HEK293T (cell line): ENCODE measurements around the gene SGMS1.

ENCODE experiments used
- CTCF ChIA-PET: fragments of 350-600 bp; formaldehyde crosslinking; extraction: SDS; loops from one replicate; lab custom pipeline; 2021; ENCODE audit warnings: antibody characterized with exemption, inconsistent platforms; lab: Yijun Ruan, JAX
- POLR2A ChIA-PET: fragments of 350-600 bp; formaldehyde crosslinking; extraction: SDS; loops from one replicate; lab custom pipeline; 2020; ENCODE audit warnings: antibody characterized with exemption, inconsistent platforms; lab: Yijun Ruan, JAX
- DNase-seq: peaks from one replicate; pipeline ENCODE4 v3.0.0; 2012; ENCODE audit warnings: mixed read lengths; ENCODE audit errors: extremely low spot score
- ARNT ChIP-seq: fragments of 450-650 bp; IDR thresholded peaks from 2 replicates; pipeline ENCODE4 v1.6.1; 2017; ENCODE audit warnings: mild to moderate bottlenecking
- BHLHE40 ChIP-seq: fragments of 450-650 bp; IDR thresholded peaks from 2 replicates; pipeline ENCODE4 v1.6.1; 2016; ENCODE audit warnings: mild to moderate bottlenecking, moderate library complexity, borderline replicate concordance
- CTBP1 ChIP-seq: fragments of 450-650 bp; IDR thresholded peaks from 2 replicates; pipeline ENCODE4 v1.6.1; 2016; ENCODE audit warnings: borderline replicate concordance
- ELF4 ChIP-seq: fragments of 450-650 bp; IDR thresholded peaks from 2 replicates; pipeline ENCODE4 v1.6.1; 2017; ENCODE audit warnings: antibody characterized with exemption
- FOXA1 ChIP-seq: fragments of 450-650 bp; IDR thresholded peaks from 2 replicates; pipeline ENCODE4 v1.6.1; 2016; ENCODE audit warnings: mild to moderate bottlenecking
- FOXK2 ChIP-seq: fragments of 450-650 bp; IDR thresholded peaks from 2 replicates; pipeline ENCODE4 v1.6.1; 2016; ENCODE audit warnings: mild to moderate bottlenecking
- FOXM1 ChIP-seq: fragments of 450-650 bp; IDR thresholded peaks from 2 replicates; pipeline ENCODE4 v1.6.1; 2017; ENCODE audit warnings: mild to moderate bottlenecking, borderline replicate concordance
- HDGF ChIP-seq: fragments of 450-650 bp; IDR thresholded peaks from 2 replicates; pipeline ENCODE4 v1.6.1; 2017; ENCODE audit warnings: antibody characterized with exemption, borderline replicate concordance
- L3MBTL2 ChIP-seq: fragments of 450-650 bp; conservative IDR thresholded peaks from 2 replicates; pipeline ENCODE4 v1.6.1; 2016; ENCODE audit warnings: mild to moderate bottlenecking
- LEF1 ChIP-seq: fragments of 450-650 bp; IDR thresholded peaks from 2 replicates; pipeline ENCODE4 v1.6.1; 2017; ENCODE audit warnings: mild to moderate bottlenecking, borderline replicate concordance
- NFRKB ChIP-seq: fragments of 450-650 bp; IDR thresholded peaks from 2 replicates; pipeline ENCODE4 v1.6.1; 2016; ENCODE audit warnings: mild to moderate bottlenecking, moderate library complexity
- SP1 ChIP-seq: fragments of 450-650 bp; IDR thresholded peaks from 2 replicates; pipeline ENCODE4 v1.6.1; 2017
- SUZ12 ChIP-seq: fragments of 450-650 bp; IDR thresholded peaks from 2 replicates; pipeline ENCODE4 v1.6.1; 2016; ENCODE audit warnings: mild to moderate bottlenecking
- TARDBP ChIP-seq: fragments of 450-650 bp; IDR thresholded peaks from 2 replicates; pipeline ENCODE4 v1.6.1; 2016
- ZNF384 ChIP-seq: fragments of 450-650 bp; IDR thresholded peaks from 2 replicates; pipeline ENCODE4 v1.6.1; 2016
- TF ChIP-seq, protein P1 (sequence below): fragments of 450-650 bp; IDR thresholded peaks from 2 replicates; pipeline ENCODE4 v1.6.1; 2016

SGMS1 gene

DNA sequence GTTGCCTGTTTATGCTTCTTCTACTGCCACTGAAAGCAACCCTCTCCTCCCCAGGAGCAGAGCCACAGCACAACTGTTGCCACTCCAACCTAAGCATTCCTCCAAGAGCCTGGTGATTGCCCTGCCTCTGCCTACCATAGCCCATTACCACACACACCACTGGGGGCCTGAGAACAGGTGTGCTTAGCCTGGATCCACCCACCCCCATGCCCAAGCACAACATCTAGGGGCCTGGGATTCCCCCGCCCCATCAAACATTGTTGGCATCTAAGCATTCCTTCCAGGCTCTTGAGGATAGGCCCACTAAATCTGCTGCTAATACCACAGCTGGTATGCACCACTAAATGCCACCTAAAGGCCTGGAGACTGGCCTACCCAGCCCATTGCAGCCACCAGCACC lies 329.2 kb downstream of the SGMS1 start:
- DNase-seq, result no peak
- POLR2A ChIA-PET, result no interaction called here
- CTCF ChIA-PET, result no interaction called here
- TF ChIP-seq FOXK2 (no peak), LEF1 (no peak), CTBP1 (no peak), BHLHE40 (no peak), SP1 (no peak), ELF4 (no peak)

DNA sequence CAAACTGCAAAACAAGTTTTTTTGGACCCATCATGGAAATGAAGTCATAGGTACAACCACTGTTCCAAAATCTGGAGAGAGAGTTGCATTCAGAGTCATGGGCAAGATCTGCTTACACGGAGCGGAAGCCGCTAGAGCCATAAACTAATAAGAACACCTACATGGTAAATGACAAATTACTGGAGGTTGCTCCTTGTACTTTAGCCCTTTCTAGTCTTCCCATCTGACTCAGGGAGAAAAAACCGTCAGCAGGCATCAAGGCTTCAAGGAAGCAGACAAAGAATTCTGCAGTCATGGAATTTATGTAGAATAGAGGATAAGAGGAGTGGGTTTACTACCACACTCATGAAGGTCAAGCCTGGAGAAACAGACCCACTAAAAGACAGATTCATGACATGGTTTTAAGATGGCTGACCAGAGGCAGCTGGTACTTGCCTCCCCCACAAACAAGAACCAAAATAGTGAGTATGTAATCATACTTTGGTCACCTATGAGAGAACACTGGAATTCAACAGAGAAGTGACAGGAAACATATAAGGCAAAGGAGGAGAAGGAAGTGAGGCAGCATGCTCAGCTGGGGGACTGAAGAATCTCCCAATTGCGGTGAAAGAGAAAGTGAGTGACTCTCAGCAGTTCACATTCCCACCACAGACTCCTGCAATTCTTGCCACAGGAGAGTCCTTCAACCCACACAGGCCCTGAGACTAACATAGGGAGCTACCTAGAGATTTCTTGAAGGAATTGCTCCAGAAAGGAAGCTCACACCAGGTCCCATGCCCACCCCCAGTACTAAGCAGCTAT lies 330.0 kb downstream of the SGMS1 start:
- DNase-seq, result no peak
- CTCF ChIA-PET, result no interaction called here

DNA sequence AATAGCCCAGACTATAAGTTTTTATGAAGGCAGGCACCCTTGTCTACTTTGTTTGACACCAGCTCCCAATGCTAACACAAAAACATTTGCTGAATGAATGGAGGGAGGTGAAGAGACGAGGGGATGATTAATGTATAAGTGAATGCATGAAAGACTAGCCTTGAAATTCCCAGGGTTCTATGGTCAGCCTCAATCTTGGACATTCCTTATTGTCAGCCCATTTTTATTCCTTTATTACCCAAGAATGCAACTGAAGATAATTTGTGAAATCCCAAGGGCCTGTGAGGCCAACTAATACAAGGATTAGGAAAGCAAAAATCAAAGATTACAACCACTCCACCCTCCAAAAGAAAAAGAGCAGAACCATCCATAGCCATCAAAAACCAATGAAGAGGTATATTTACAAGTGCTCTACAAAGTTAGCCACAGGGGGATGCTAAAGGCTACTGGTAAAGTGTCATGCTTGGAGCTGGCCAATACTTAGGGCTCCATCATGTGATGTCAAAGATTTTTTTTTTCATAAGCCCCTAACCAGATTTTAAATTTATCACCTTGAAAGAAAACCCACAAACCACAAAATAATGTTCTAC lies 332.4 kb downstream of the SGMS1 start:
- no peak for DNase-seq
- ChIA-PET CTCF (no interaction called here), POLR2A (no interaction called here)
- TF ChIP-seq CTBP1 (no peak), BHLHE40 (no peak), SUZ12 (no peak), FOXK2 (no peak), ARNT (no peak), FOXA1 (no peak), NFRKB (no peak), HDGF (no peak), LEF1 (no peak), L3MBTL2 (no peak), ELF4 (no peak), ZNF384 (no peak), TARDBP (no peak), SP1 (no peak), FOXM1 (no peak)
- TF ChIP-seq, protein P1, sequence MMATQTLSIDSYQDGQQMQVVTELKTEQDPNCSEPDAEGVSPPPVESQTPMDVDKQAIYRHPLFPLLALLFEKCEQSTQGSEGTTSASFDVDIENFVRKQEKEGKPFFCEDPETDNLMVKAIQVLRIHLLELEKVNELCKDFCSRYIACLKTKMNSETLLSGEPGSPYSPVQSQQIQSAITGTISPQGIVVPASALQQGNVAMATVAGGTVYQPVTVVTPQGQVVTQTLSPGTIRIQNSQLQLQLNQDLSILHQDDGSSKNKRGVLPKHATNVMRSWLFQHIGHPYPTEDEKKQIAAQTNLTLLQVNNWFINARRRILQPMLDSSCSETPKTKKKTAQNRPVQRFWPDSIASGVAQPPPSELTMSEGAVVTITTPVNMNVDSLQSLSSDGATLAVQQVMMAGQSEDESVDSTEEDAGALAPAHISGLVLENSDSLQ, result no peak

More for the DNA sequence above, 330.0 kb downstream of the SGMS1 start:
- POLR2A ChIA-PET, result no interaction called here
- TF ChIP-seq BHLHE40 (no peak), CTBP1 (no peak), HDGF (no peak), L3MBTL2 (no peak), NFRKB (no peak), ZNF384 (no peak), TARDBP (no peak), LEF1 (no peak), FOXK2 (no peak), ARNT (no peak), SUZ12 (no peak), ELF4 (no peak), FOXA1 (no peak), SP1 (no peak), FOXM1 (no peak)
- TF ChIP-seq, protein P1, result no peak

DNA sequence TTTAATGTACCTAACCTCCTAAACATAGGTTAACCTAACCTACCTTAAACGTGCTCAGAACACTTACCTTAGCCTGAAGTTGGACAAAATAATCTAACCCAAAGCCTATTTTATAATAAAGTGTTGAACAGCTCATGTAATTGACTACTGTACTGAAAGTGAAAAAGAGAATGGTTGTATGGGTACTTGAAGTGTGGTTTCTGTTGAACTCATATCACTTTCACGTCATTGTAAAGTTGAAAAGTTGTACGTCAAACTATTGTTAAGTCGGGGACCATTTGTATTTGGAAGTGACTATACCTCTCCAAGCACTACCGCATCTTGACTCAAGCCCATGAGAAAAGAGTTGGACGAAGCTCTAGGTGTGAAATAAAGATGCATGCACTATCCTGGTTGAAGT lies 334.6 kb downstream of the SGMS1 start:
- no peak for TF ChIP-seq ARNT
- no peak for TF ChIP-seq HDGF
- no peak for TF ChIP-seq L3MBTL2
- TF ChIP-seq FOXA1, result no peak
- TF ChIP-seq TARDBP, result no peak
- no peak for TF ChIP-seq ELF4
- TF ChIP-seq ZNF384, result no peak
- no peak for TF ChIP-seq BHLHE40
- TF ChIP-seq, protein P1, result no peak
- no peak for TF ChIP-seq NFRKB
- TF ChIP-seq SUZ12, result no peak
- TF ChIP-seq FOXM1, result no peak
- no peak for TF ChIP-seq CTBP1
- no peak for TF ChIP-seq LEF1
- TF ChIP-seq SP1, result no peak
- DNase-seq, result no peak
- POLR2A ChIA-PET, result no interaction called here
- CTCF ChIA-PET, result no interaction called here

DNA sequence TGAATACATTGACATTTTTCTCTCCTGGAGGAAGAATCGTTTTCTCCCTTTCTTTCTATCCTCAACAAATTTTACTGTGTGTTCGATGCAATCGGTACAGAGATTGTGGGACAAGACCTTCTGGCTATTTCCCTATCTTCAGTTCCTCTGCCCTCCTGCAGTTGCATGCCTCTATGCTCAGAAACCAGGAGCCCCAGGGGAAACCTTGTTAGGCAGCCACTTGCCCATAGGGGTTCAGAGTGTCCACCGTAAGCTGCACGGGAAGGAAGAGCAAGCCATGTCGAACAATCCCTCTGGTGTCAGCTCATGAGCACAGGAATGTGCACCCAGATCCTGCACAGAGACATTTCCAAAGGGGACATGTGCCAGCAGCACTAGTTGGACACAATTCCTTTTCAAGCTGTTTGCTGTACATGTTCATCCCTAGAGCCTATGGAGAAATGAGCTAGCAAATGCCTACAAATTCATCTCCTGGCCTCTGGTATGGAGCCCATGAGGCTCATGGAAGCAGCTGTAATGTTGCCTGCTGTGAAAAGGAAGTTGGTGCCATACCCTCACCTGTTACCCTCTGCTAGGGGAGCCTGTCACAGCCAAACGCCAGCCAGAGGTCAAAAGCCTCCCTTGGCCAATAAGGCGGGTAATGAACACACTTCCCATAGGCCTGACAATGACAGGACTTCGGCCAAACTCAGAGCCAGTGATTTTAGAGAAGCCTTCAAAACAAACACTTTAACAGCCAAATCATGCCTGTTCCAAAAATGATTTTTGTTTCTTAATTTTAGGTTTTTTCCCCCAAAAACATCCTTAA lies 336.6 kb downstream of the SGMS1 start:
- no peak for TF ChIP-seq CTBP1
- no peak for TF ChIP-seq SP1
- TF ChIP-seq, protein P1, result no peak
- no peak for TF ChIP-seq BHLHE40
- no peak for TF ChIP-seq ELF4
- no peak for TF ChIP-seq FOXA1
- TF ChIP-seq FOXM1, result no peak
- TF ChIP-seq ARNT, result no peak
- TF ChIP-seq NFRKB, result no peak
- no peak for TF ChIP-seq LEF1
- no peak for TF ChIP-seq FOXK2
- no peak for TF ChIP-seq SUZ12
- TF ChIP-seq HDGF, result no peak
- no peak for TF ChIP-seq TARDBP
- no peak for TF ChIP-seq L3MBTL2
- TF ChIP-seq ZNF384, result no peak
- no peak for DNase-seq
- ChIA-PET CTCF (no interaction called here), POLR2A (no interaction called here)
